Neural cell (in vitro differentiated cells): ENCODE results near the gene SCGB1C1. TPM values are rescaled to one million over a fixed set of nuclear protein-coding genes. Genes with fewer than 3 reads are reported as not detected.

Source experiments
- H2AFZ ChIP-seq: fragments of 200-600, 300-800 bp; sonication (generic), shearing (Covaris generic); 2 replicates; pipeline ENCODE4 v1.6.0; 2014; ENCODE audit warnings: low read depth, mild to moderate bottlenecking, antibody characterized with exemption, low read length, moderate library complexity
- H3F3A ChIP-seq: fragments of 200-600 bp; shearing (Covaris generic); 2 replicates; pipeline ENCODE4 v1.6.1; 2016; ENCODE audit warnings: mild to moderate bottlenecking, moderate library complexity, mixed read lengths, antibody characterized with exemption, low read length; ENCODE audit not compliant: insufficient read depth, poor library complexity, severe bottlenecking
- H3K27ac ChIP-seq: fragments of 200-600, 300-800 bp; sonication (generic), shearing (Covaris generic); 2 replicates; pipeline ENCODE4 v1.5.1; 2014; ENCODE audit warnings: mild to moderate bottlenecking, low read length, moderate library complexity
- H3K27me3 ChIP-seq: fragments of 300-800, 200-600 bp; sonication (generic), shearing (Covaris generic); 2 replicates; pipeline ENCODE4 v1.6.0; 2014; ENCODE audit warnings: mild to moderate bottlenecking, low read depth, low read length, moderate library complexity; ENCODE audit not compliant: insufficient read depth
- H3K36me3 ChIP-seq: fragments of 300-800, 200-600 bp; sonication (generic), shearing (Covaris generic); 2 replicates; pipeline ENCODE4 v1.5.1; 2014; ENCODE audit warnings: mild to moderate bottlenecking, antibody characterized with exemption, low read length, moderate library complexity; ENCODE audit not compliant: insufficient read depth
- H3K4me2 ChIP-seq: fragments of 300-800, 200-600 bp; sonication (generic), shearing (Covaris generic); 2 replicates; pipeline ENCODE4 v1.6.0; 2014; ENCODE audit warnings: mild to moderate bottlenecking, low read length
- H3K4me3 ChIP-seq: fragments of 300-800, 200-600 bp; sonication (generic), shearing (Covaris generic); 2 replicates; pipeline ENCODE4 v1.5.1; 2014; ENCODE audit warnings: mild to moderate bottlenecking, low read length, moderate library complexity
- H3K79me2 ChIP-seq: fragments of 200-600 bp; shearing (Covaris generic); replicated peaks from 2 replicates; pipeline ENCODE4 v1.6.0; 2014; ENCODE audit warnings: mild to moderate bottlenecking, low read length, moderate library complexity; ENCODE audit not compliant: insufficient read depth
- H3K9ac ChIP-seq: fragments of 300-800, 200-600 bp; sonication (generic), shearing (Covaris generic); 2 replicates; pipeline ENCODE4 v1.6.1; 2016; ENCODE audit warnings: mild to moderate bottlenecking, low read length, mixed read lengths
- H3K9me2 ChIP-seq: fragments of 200-600 bp; shearing (Covaris generic); 2 replicates; pipeline ENCODE4 v1.6.1; 2016; ENCODE audit warnings: mild to moderate bottlenecking, low read length, mixed read lengths; ENCODE audit not compliant: insufficient read depth
- H3K9me3 ChIP-seq: fragments of 200-600, 300-800 bp; sonication (generic), shearing (Covaris generic); 2 replicates; pipeline ENCODE4 v1.6.1; 2016; ENCODE audit warnings: mild to moderate bottlenecking, mixed run types, low read length, moderate library complexity, mixed read lengths
- H4K20me1 ChIP-seq: fragments of 200-600 bp; shearing (Covaris generic); 2 replicates; pipeline ENCODE4 v1.6.1; 2016; ENCODE audit warnings: mild to moderate bottlenecking, mixed run types; ENCODE audit not compliant: insufficient read depth
- EP300 ChIP-seq: fragments of 450-650 bp; conservative IDR thresholded peaks from 2 replicates; pipeline ENCODE4 v1.6.1; 2014; ENCODE audit warnings: antibody characterized with exemption, mild to moderate bottlenecking, moderate library complexity; ENCODE audit not compliant: poor library complexity, severe bottlenecking
- EZH2 ChIP-seq: fragments of 200-600, 300-800 bp; shearing (Covaris generic), sonication (generic); IDR thresholded peaks from 2 replicates; pipeline ENCODE4 v1.6.1; 2014; ENCODE audit warnings: antibody characterized with exemption, low read length, borderline replicate concordance, mild to moderate bottlenecking; ENCODE audit not compliant: insufficient read depth, poor library complexity, severe bottlenecking
- MXI1 ChIP-seq: fragments of 450-650 bp; conservative IDR thresholded peaks from 2 replicates; pipeline ENCODE4 v1.6.1; 2014; ENCODE audit warnings: antibody characterized with exemption, mild to moderate bottlenecking; ENCODE audit not compliant: poor library complexity, severe bottlenecking
- POLR2AphosphoS5 ChIP-seq: IDR thresholded peaks from 2 replicates; pipeline ENCODE4 v1.6.1; 2012
- RAD21 ChIP-seq: fragments of 450-650 bp; conservative IDR thresholded peaks from 2 replicates; pipeline ENCODE4 v1.6.1; 2014; ENCODE audit warnings: antibody characterized with exemption, mild to moderate bottlenecking, moderate library complexity
- SMC3 ChIP-seq: fragments of 450-650 bp; conservative IDR thresholded peaks from 2 replicates; pipeline ENCODE4 v1.6.1; 2014; ENCODE audit warnings: antibody characterized with exemption, mild to moderate bottlenecking, moderate library complexity; ENCODE audit not compliant: poor library complexity
- TAF1 ChIP-seq: IDR thresholded peaks from 2 replicates; pipeline ENCODE4 v1.6.1; 2012; ENCODE audit warnings: low read depth
- polyA plus RNA-seq: library from polyadenylated mRNA; depleted of rRNA; stranded (reverse); fragments of >200 nt; gene quantifications from 2 replicates; pipeline ENCODE4 v1.2.3, GENCODE V29; 2014
- TF ChIP-seq, protein P1 (sequence below): fragments of 450-650 bp; IDR thresholded peaks from 2 replicates; pipeline ENCODE4 v1.5.1; 2014; ENCODE audit warnings: antibody characterized with exemption, mild to moderate bottlenecking, moderate library complexity; ENCODE audit not compliant: poor library complexity, severe bottlenecking
- TF ChIP-seq, protein P2 (sequence below): IDR thresholded peaks from 2 replicates; pipeline ENCODE4 v1.6.1; 2012; ENCODE audit warnings: borderline replicate concordance

The SCGB1C1 gene
- polyA plus RNA-seq, 1 donor from 2014 or later: not detected

DNA sequence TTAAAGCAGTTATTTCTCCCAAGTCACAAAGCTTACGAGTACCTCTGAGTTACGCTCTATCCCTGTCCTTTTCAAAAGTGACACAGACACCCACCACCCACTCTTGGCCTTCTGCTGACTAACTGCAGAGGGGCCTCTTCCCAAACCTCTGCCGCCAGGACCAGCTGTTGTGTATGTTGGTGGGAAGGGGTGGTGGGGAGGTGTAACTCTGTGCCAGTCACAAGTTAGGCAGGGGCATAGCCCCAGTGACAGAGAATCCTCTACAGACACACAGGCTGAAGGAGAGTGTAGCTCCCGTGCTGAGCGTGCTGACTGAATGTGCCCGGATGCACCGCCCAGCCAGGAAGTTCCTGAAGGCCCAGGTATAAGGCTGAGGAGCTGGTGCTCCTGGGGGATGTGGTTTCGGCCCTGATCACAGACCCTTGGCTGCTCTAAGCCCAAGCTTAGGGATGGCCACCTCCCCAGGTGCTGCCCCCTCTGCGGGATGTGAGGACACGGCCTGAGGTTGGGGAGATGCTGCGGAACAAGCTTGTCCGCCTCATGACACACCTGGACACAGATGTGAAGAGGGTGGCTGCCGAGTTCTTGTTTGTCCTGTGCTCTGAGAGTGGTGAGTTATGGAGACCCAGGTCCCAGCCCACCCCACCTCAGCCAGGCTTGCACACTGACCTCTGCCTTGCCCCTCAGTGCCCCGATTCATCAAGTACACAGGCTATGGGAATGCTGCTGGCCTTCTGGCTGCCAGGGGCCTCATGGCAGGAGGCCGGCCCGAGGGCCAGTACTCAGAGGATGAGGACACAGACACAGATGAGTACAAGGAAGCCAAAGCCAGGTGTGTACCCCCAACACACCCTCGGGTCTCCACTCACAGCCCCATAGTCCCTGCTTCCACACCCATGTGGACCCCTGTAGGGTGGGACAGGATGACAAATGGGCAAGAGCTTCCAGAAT, 19.5 kb downstream of the SCGB1C1 start:
- peaks cover 3% of the 10 kb centered on the region for H4K20me1 ChIP-seq

DNA sequence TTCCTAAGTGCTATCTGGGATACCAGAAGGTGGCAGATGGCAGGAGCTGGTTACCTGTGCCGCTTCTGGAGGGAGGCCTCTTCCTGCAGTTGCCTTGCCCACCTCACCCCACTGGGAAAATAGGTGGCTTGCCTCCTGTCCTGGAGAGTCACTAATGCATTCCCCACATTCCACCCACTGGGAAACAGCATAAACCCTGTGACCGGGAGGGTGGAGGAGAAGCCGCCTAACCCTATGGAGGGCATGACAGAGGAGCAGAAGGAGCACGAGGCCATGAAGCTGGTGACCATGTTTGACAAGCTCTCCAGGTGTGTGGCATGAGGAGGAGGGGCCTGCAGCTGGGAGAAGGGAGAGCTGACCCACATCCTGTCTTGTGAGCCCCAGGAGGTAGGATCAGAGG, 20.2 kb downstream of the SCGB1C1 start:
- Histone ChIP-seq H3K36me3 (no peaks in the 10 kb centered on the region), H3F3A (no peaks in the 10 kb centered on the region), H3K79me2 (peaks cover 17% of the 10 kb centered on the region), H4K20me1 (peaks cover 3% of the 10 kb centered on the region), H3K4me3 (no peak overlapping the region), H3K9me2 (no peaks in the 10 kb centered on the region), H3K9me3 (no peaks in the 10 kb centered on the region), H3K9ac (no peak overlapping the region), H3K4me2 (no peak overlapping the region), H2AFZ (no peak overlapping the region), H3K27me3 (no peaks in the 10 kb centered on the region), H3K27ac (no peak overlapping the region)
- no peak for TF ChIP-seq MXI1
- no peak for TF ChIP-seq POLR2AphosphoS5
- TF ChIP-seq EZH2: no peak
- TF ChIP-seq, protein P1, sequence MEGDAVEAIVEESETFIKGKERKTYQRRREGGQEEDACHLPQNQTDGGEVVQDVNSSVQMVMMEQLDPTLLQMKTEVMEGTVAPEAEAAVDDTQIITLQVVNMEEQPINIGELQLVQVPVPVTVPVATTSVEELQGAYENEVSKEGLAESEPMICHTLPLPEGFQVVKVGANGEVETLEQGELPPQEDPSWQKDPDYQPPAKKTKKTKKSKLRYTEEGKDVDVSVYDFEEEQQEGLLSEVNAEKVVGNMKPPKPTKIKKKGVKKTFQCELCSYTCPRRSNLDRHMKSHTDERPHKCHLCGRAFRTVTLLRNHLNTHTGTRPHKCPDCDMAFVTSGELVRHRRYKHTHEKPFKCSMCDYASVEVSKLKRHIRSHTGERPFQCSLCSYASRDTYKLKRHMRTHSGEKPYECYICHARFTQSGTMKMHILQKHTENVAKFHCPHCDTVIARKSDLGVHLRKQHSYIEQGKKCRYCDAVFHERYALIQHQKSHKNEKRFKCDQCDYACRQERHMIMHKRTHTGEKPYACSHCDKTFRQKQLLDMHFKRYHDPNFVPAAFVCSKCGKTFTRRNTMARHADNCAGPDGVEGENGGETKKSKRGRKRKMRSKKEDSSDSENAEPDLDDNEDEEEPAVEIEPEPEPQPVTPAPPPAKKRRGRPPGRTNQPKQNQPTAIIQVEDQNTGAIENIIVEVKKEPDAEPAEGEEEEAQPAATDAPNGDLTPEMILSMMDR: no peak
- no peak for TF ChIP-seq TAF1
- no peak for TF ChIP-seq SMC3
- no peak for TF ChIP-seq RAD21
- TF ChIP-seq, protein P2, sequence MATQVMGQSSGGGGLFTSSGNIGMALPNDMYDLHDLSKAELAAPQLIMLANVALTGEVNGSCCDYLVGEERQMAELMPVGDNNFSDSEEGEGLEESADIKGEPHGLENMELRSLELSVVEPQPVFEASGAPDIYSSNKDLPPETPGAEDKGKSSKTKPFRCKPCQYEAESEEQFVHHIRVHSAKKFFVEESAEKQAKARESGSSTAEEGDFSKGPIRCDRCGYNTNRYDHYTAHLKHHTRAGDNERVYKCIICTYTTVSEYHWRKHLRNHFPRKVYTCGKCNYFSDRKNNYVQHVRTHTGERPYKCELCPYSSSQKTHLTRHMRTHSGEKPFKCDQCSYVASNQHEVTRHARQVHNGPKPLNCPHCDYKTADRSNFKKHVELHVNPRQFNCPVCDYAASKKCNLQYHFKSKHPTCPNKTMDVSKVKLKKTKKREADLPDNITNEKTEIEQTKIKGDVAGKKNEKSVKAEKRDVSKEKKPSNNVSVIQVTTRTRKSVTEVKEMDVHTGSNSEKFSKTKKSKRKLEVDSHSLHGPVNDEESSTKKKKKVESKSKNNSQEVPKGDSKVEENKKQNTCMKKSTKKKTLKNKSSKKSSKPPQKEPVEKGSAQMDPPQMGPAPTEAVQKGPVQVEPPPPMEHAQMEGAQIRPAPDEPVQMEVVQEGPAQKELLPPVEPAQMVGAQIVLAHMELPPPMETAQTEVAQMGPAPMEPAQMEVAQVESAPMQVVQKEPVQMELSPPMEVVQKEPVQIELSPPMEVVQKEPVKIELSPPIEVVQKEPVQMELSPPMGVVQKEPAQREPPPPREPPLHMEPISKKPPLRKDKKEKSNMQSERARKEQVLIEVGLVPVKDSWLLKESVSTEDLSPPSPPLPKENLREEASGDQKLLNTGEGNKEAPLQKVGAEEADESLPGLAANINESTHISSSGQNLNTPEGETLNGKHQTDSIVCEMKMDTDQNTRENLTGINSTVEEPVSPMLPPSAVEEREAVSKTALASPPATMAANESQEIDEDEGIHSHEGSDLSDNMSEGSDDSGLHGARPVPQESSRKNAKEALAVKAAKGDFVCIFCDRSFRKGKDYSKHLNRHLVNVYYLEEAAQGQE: no peak

More for the DNA sequence above, 19.5 kb downstream of the SCGB1C1 start:
- TF ChIP-seq TAF1: no peak
- TF ChIP-seq EP300: no peak
- TF ChIP-seq POLR2AphosphoS5: no peak
- TF ChIP-seq SMC3: no peak
- TF ChIP-seq MXI1: no peak
- no peak for TF ChIP-seq RAD21
- TF ChIP-seq, protein P2: no peak
- no peak for TF ChIP-seq EZH2
- TF ChIP-seq, protein P1: no peak
- no peak overlapping the region for H3K4me3 ChIP-seq
- peaks cover 17% of the 10 kb centered on the region for H3K79me2 ChIP-seq
- no peaks in the 10 kb centered on the region for H3K27me3 ChIP-seq
- no peak overlapping the region for H3K27ac ChIP-seq
- H2AFZ ChIP-seq: no peak overlapping the region
- no peak overlapping the region for H3K9ac ChIP-seq
- H3K9me2 ChIP-seq: no peaks in the 10 kb centered on the region
- no peaks in the 10 kb centered on the region for H3K9me3 ChIP-seq
- H3F3A ChIP-seq: no peaks in the 10 kb centered on the region
- H3K4me2 ChIP-seq: no peak overlapping the region
- no peaks in the 10 kb centered on the region for H3K36me3 ChIP-seq
